Activated CD8-positive, alpha-beta memory T cell treated with anti-CD3 and anti-CD28 coated beads, Interleukin-2, amount 10 ng/mL, durations not matched to agents 7 days and 5 days (primary cell): Measurements from ENCODE around the gene SIK3. TPM values are rescaled to one million over a fixed set of nuclear protein-coding genes. Genes with fewer than 3 reads are reported as not detected.
"Not testable (repeated sequence)": the region's sequence is repeated elsewhere in the genome, so short reads cannot be mapped to it uniquely, and the experiment has no call there.

ENCODE experiments used
- ATAC-seq: fragments of 150-1000 bp; cut with Tn5 transposase; one replicate; pipeline ENCODE4 v1.10.0; 2021; ENCODE audit warnings: moderate library complexity
- CTCF ChIA-PET: fragments of 350-600 bp; sonication (Branson Sonifier 250); formaldehyde crosslinking; loops from one replicate; lab custom pipeline; 2021; ENCODE audit warnings: antibody characterized with exemption; lab: Charles Lee
- DNase-seq: peaks from one replicate; pipeline ENCODE4 v3.0.0-alpha.2; 2020
- H3K27ac Mint-ChIP-seq: one replicate; pipeline ENCODE4 v1.8.0; 2021; ENCODE audit warnings: mild to moderate bottlenecking, mixed read lengths
- H3K27me3 Mint-ChIP-seq: one replicate; pipeline ENCODE4 v1.8.0; 2021; ENCODE audit warnings: mixed read lengths
- H3K36me3 Mint-ChIP-seq: one replicate; pipeline ENCODE4 v1.8.0; 2021; ENCODE audit warnings: mild to moderate bottlenecking, mixed read lengths
- H3K4me1 Mint-ChIP-seq: one replicate; pipeline ENCODE4 v1.8.0; 2021; ENCODE audit warnings: mixed read lengths
- H3K4me3 Mint-ChIP-seq: one replicate; pipeline ENCODE4 v1.8.0; 2021; ENCODE audit warnings: mild to moderate bottlenecking, moderate library complexity, mixed read lengths
- H3K9me3 Mint-ChIP-seq: one replicate; pipeline ENCODE4 v1.8.0; 2022; ENCODE audit warnings: low read depth, mixed read lengths
- total RNA-seq, 2 experiments: library from RNA; stranded (reverse); gene quantifications; one replicate each; pipeline ENCODE4 v1.2.3, GENCODE V29; 2021

SIK3 gene
- total RNA-seq, 2 experiments from 2014 or later, result 31.0 to 38.3 TPM

- Mint-ChIP-seq H3K4me3 (no peak overlapping the region), H3K27me3 (no peaks in the 10 kb centered on the region), H3K27ac (no peak overlapping the region), H3K9me3 (no peaks in the 10 kb centered on the region), H3K4me1 (peaks cover 34% of the 10 kb centered on the region), H3K36me3 (peaks cover 2% of the 10 kb centered on the region)
- DNase-seq (no peak), ATAC-seq (no peak)
- CTCF ChIA-PET, result interaction anchor here (0.9 kb wide), 1 partner anchor 115 kb away, joined by 3 read pairs; no protein-coding TSS in a partner anchor
Measured at GRCh38 chr11:117045196-117045595, 53.0 kb downstream of the SIK3 start.

DNA sequence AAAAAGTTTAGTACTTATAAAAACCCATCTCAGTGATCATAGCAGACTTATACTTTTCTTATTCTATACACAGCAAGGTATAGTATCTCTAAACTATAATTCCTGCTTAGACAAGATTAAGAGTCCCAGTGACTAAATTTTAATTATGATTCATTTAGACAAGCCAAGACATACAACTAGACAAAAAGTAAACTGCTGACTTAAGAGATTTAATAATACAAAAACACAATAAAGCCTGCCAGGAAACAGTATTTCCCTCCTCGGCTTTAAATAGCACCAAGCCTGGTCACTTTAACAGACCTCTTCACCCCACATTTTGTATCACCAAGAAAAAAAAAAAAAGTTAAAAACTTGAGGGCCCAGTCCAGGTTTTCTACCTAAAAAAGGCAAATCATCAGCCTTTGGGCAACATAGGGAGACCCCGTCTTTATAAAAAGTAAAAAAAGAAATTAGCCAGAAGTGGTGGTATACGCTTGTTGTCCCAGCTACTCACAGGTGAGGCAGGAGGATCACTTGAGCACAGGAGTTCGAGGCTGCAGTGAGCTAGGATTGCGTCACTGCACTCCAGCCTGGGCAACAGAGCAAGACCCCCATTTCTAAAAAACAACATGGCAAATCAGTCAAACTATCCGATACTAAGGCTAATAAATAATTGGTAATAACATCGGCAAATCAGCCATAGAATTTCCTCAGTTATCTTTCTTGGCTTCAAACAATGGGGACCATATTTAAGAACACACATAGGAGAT, 53.8 kb downstream of the SIK3 start:
- Mint-ChIP-seq H3K27ac (no peak overlapping the region), H3K4me1 (peaks cover 39% of the 10 kb centered on the region), H3K4me3 (no peak overlapping the region), H3K9me3 (no peaks in the 10 kb centered on the region), H3K36me3 (peaks cover 2% of the 10 kb centered on the region), H3K27me3 (no peaks in the 10 kb centered on the region)
- DNase-seq, result no peak
- CTCF ChIA-PET, result interaction anchor here (0.9 kb wide), 1 partner anchor 114 kb away, joined by 3 read pairs; no protein-coding TSS in a partner anchor
- no peak for ATAC-seq

- DNase-seq, result no peak
- H3K27me3 Mint-ChIP-seq, result no peaks in the 10 kb centered on the region
- peaks cover 48% of the 10 kb centered on the region for H3K4me1 Mint-ChIP-seq
- H3K27ac Mint-ChIP-seq, result no peak overlapping the region
- no peak for ATAC-seq
- no peaks in the 10 kb centered on the region for H3K9me3 Mint-ChIP-seq
- H3K4me3 Mint-ChIP-seq, result no peak overlapping the region
- peaks cover 2% of the 10 kb centered on the region for H3K36me3 Mint-ChIP-seq
- CTCF ChIA-PET, result interaction anchor here (1.0 kb wide), 1 partner anchor 208 kb away, joined by 3 read pairs; no protein-coding TSS in a partner anchor
Measured at GRCh38 chr11:117042689-117043088, 55.5 kb downstream of the SIK3 start.

DNA sequence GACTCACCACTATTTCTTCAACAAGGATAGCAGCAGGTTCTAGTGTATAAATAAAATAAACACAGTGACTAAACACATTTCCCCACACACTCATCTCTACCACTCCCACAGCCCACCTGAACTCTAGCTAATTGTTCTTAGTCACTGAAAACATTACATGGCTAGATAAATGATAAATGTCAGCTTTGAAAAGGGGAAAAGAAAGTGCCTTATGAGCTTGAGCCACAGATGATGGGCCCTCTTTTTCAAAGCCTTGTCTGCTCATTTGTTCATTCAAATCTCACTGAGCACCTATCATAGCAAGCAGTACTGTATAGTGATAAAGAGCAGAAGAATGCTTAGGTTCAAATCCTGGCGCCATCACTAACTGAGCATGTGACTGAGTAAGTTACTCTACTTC, 58.3 kb downstream of the SIK3 start:
- Mint-ChIP-seq H3K4me1 (peaks cover 47% of the 10 kb centered on the region), H3K4me3 (no peak overlapping the region), H3K27me3 (no peaks in the 10 kb centered on the region), H3K9me3 (no peaks in the 10 kb centered on the region), H3K27ac (no peak overlapping the region), H3K36me3 (peaks cover 5% of the 10 kb centered on the region)
- CTCF ChIA-PET, result interaction anchor here (1.4 to 1.5 kb wide), 2 partner anchors 10 to 109 kb away, joined by 3 to 4 read pairs; no protein-coding TSS in a partner anchor
- no peak for DNase-seq
- ATAC-seq, result no peak

GRCh38 chr11:117039270-117039669, 59.0 kb downstream of the SIK3 start:
- Mint-ChIP-seq H3K36me3 (peaks cover 5% of the 10 kb centered on the region), H3K27me3 (no peaks in the 10 kb centered on the region), H3K4me1 (peaks cover 44% of the 10 kb centered on the region), H3K27ac (no peak overlapping the region), H3K9me3 (no peaks in the 10 kb centered on the region), H3K4me3 (no peak overlapping the region)
- ATAC-seq (no peak), DNase-seq (no peak)
- CTCF ChIA-PET, result interaction anchor here (0.7 to 1.5 kb wide), 3 partner anchors 11 to 108 kb away, joined by 3 to 4 read pairs (median 3); no protein-coding TSS in a partner anchor

DNA sequence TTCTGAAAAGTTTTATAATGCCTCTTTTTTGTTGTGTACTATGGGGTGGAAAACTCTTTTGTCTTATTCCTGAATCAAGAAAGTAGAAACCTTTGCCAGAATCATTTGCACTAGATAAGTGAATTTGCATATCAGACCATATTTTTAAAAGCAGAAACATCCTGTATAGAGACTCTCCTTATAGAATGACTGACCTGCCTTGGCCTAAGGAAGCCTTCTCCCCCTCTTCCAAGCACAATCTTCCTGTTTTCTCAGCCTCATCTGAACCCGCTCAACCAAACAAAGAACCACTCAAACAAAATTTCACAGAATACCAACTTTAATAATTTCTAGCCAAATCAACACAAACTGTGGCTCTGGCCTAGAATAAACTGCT, 60.3 kb downstream of the SIK3 start:
- Mint-ChIP-seq H3K4me1 (peaks cover 35% of the 10 kb centered on the region), H3K36me3 (peaks cover 3% of the 10 kb centered on the region), H3K27me3 (no peaks in the 10 kb centered on the region), H3K9me3 (no peaks in the 10 kb centered on the region), H3K27ac (no peak overlapping the region), H3K4me3 (no peak overlapping the region)
- ATAC-seq, result no peak
- CTCF ChIA-PET, result no interaction called here
- no peak for DNase-seq

DNA sequence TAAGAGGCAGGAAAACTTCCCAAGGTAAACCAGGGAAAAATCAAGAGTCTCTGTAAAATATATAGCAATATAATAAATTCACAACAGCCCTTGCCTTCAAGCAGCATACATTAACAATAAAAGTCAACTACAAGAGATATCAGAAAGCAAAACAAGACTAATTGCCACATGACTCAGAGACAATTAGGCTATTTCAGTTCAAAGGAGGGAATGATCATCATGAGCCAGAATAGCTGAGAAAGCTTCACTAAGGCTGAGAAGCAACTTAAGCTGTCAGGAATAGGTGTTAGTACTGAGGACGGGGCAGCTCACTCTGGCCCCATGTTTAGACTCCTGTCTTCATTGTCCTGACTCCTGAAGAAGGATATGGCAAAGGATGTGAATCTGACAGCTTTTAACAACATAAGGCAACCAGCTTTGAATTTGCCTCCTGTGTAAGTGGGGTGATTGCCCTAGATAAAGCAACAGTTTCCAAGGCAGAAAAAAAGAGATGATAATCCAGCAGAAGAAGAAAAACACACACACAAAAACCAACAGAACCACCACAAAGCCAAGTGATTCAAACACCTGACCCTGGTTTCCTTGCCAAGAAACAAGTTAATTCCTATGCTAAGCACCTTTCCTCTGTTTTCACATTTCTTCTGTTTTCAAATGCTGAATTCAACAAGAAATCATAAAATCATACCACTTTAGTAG, 60.8 kb downstream of the SIK3 start:
- no peak overlapping the region for H3K27ac Mint-ChIP-seq
- no peaks in the 10 kb centered on the region for H3K9me3 Mint-ChIP-seq
- peaks cover 31% of the 10 kb centered on the region for H3K4me1 Mint-ChIP-seq
- no peak for DNase-seq
- no peak for ATAC-seq
- CTCF ChIA-PET, result no interaction called here
- H3K4me3 Mint-ChIP-seq, result no peak overlapping the region
- peaks cover 3% of the 10 kb centered on the region for H3K36me3 Mint-ChIP-seq
- no peaks in the 10 kb centered on the region for H3K27me3 Mint-ChIP-seq

DNA sequence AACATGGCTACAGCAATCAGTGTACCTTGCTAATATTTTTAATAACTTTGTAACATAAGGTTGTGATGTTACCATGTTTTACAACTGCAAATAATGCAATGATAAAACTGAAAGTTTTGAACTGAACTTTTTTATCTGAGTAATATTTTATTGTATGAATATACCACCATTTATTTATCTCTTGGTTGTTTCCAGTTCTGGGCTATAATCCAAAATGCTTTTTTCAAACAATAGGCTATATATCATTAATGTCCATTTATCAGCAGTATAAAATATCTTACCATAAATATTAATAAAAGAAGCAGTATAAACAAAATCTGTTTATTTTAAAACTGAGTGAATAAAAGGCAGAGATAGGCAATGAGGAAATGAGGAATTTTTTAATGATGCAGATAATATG, 63.3 kb downstream of the SIK3 start:
- Mint-ChIP-seq H3K27me3 (no peaks in the 10 kb centered on the region), H3K9me3 (no peaks in the 10 kb centered on the region), H3K27ac (no peak overlapping the region), H3K4me3 (no peak overlapping the region), H3K4me1 (peaks cover 21% of the 10 kb centered on the region), H3K36me3 (peaks cover 5% of the 10 kb centered on the region)
- no peak for ATAC-seq
- CTCF ChIA-PET, result interaction anchor here (1.0 kb wide), 1 partner anchor 96 kb away, joined by 3 read pairs; no protein-coding TSS in a partner anchor
- DNase-seq, result no peak

DNA sequence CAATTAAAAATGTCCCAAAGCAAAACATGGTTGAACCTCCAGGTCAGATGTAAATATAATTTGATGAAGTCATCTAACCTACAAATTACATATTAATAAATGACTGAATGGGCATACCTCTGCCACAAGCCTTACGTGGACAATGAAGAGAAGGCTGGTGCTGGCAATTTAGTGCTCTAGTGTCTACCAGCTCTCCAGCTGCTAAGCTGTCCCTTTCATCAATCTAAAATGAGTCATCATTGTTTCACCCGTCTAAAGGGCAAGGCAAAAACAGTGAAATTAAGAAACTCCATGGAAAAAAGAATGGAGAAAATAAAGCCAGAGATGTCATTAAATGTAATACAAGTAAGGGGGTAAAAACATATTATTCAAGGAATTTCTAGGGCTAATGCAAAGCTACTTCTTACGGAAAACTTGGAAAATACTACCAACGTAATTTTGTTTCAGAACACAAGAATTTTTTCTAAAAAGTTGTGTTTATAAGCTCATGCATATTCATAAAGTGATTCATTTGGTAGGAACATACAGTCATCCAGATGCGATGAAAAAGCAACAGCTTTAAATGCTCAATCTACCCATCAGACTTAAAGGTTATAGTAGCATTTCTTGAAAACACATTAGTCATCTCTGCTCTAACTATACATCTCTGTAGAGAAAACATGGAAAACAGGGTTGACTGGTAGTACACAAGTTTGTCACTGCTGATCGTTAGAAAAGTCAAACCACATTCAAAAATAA, 71.5 kb downstream of the SIK3 start:
- Mint-ChIP-seq H3K36me3 (peaks cover 4% of the 10 kb centered on the region), H3K27ac (no peak overlapping the region), H3K9me3 (no peaks in the 10 kb centered on the region), H3K27me3 (no peaks in the 10 kb centered on the region), H3K4me3 (no peak overlapping the region), H3K4me1 (peaks cover 53% of the 10 kb centered on the region)
- ATAC-seq, result peak; percentile 43
- DNase-seq, result no peak
- CTCF ChIA-PET, result interaction anchor here (1.3 to 1.6 kb wide), 2 partner anchors 191 to 294 kb away, joined by 3 to 5 read pairs; no protein-coding TSS in a partner anchor

DNA sequence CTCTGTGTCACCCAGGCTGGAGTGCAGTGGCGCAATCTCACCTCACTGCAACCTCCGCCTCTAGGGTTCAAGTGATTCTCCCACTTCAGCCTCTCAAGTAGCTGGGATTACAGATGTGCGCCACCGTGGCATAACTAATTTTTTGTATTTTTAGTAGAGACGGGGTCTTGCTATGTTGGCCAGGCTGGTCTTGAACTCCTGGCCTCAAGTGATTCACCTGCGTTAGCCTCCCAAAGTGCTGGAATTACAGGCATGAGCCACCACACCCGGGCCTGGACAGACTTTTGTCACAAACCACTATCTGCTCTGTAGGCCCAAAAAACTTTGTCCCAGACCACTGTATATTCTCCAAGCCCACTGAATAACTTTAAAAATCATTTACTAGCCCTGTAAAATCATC, 74.5 kb downstream of the SIK3 start:
- not testable (repeated sequence) for H3K36me3 Mint-ChIP-seq, ATAC-seq, H3K27ac Mint-ChIP-seq, DNase-seq, H3K9me3 Mint-ChIP-seq, H3K4me3 Mint-ChIP-seq, H3K27me3 Mint-ChIP-seq
- CTCF ChIA-PET, result interaction anchor here (1.3 kb wide), 1 partner anchor 31 kb away, joined by 3 read pairs; no protein-coding TSS in a partner anchor
- peaks cover 75% of the 10 kb centered on the region for H3K4me1 Mint-ChIP-seq

GRCh38 chr11:117023178-117023577, 75.0 kb downstream of the SIK3 start:
- Mint-ChIP-seq H3K9me3 (no peaks in the 10 kb centered on the region), H3K36me3 (peaks cover 5% of the 10 kb centered on the region), H3K4me3 (no peak overlapping the region), H3K4me1 (peaks cover 73% of the 10 kb centered on the region), H3K27me3 (no peaks in the 10 kb centered on the region), H3K27ac (peak overlapping the region; percentile 61)
- DNase-seq (no peak), ATAC-seq (no peak)
- CTCF ChIA-PET, result no interaction called here

DNA sequence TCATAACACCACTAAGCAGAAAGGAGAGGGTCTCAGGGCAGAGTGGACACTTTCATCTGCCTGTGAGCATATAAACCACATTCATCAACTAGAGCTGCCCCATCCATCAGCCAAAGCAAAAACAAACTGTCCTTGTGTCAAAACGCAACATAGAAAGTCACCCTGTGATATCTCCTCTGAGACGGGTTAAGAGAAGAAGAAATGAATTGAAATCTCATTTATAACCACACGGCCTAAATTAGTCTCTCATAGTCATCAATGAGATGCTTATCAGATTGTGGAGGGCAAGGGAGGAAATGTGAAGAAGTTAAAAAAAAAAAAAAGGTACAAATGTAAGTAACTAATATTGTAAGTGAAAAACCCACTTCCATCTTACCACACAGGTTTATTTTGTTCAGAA, 75.7 kb downstream of the SIK3 start:
- Mint-ChIP-seq H3K36me3 (peaks cover 5% of the 10 kb centered on the region), H3K27me3 (no peaks in the 10 kb centered on the region), H3K27ac (peak overlapping the region; percentile 61), H3K4me3 (peak overlapping the region; percentile 2), H3K4me1 (peaks cover 78% of the 10 kb centered on the region), H3K9me3 (no peaks in the 10 kb centered on the region)
- no peak for DNase-seq
- CTCF ChIA-PET, result no interaction called here
- peak; percentile 76 for ATAC-seq
